Progenitor cell of endocrine pancreas (in vitro differentiated cells): ENCODE results near the gene URB2. TPM values are rescaled to one million over a fixed set of nuclear protein-coding genes. Genes with fewer than 3 reads are reported as not detected.

Source experiments
- DNase-seq: peaks from one replicate; pipeline ENCODE4 v3.0.0; 2021; ENCODE audit warnings: low spot score; ENCODE audit not compliant: unreplicated experiment
- H3K27ac Mint-ChIP-seq: 2 replicates; pipeline ENCODE4 v1.8.0; 2021; ENCODE audit warnings: mild to moderate bottlenecking, moderate library complexity, mixed read lengths
- H3K27me3 Mint-ChIP-seq: 2 replicates; pipeline ENCODE4 v1.8.0; 2021; ENCODE audit warnings: mixed read lengths
- H3K36me3 Mint-ChIP-seq: 2 replicates; pipeline ENCODE4 v1.8.0; 2022; ENCODE audit warnings: mixed read lengths; ENCODE audit not compliant: insufficient read depth
- H3K4me1 Mint-ChIP-seq: 2 replicates; pipeline ENCODE4 v1.8.0; 2021; ENCODE audit warnings: low read depth, mixed read lengths
- H3K4me3 Mint-ChIP-seq: 2 replicates; pipeline ENCODE4 v1.8.0; 2021; ENCODE audit warnings: low read depth, mild to moderate bottlenecking, moderate library complexity, mixed read lengths
- H3K9me3 Mint-ChIP-seq: 2 replicates; pipeline ENCODE4 v1.8.0; 2021; ENCODE audit warnings: low read depth, mixed read lengths
- total RNA-seq: library from RNA; stranded (reverse); gene quantifications from 2 replicates; pipeline ENCODE4 v1.2.1, GENCODE V29; 2021
- TF ChIP-seq, protein P1 (sequence below): fragments of 200-600 bp; sonication (generic); IDR thresholded peaks from one replicate; pipeline ENCODE4 v1.5.0; 2021; ENCODE audit warnings: antibody characterized with exemption, mild to moderate bottlenecking; ENCODE audit not compliant: unreplicated experiment

URB2 gene
- total RNA-seq, 1 donor from 2014 or later: 16.2 TPM

DNA sequence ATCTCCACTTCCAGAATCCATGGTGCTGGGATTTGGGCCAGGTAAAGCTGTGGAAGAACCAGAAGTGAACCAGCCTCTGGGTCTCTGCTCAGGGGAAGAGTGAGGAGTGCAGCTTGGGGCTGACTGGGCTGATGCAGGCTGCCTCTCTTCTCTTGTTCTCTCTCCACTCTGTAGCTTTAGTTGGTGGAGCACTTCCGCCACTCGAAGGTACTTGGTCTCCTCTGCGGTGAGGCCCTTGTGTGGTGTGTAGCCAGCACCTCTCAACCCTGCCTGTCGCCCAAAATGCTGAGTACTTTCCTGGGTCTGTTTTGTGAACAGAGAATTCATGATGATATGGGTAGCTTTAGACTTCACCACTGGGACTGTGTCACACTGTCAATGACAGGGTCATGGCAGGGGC is 63.2 kb downstream of the URB2 start:
- DNase-seq: no peak
- H3K27me3 Mint-ChIP-seq: peaks cover 11% of the 10 kb centered on the region
- H3K9me3 Mint-ChIP-seq: peaks cover 13% of the 10 kb centered on the region
- H3K4me3 Mint-ChIP-seq: no peak overlapping the region
- no peaks in the 10 kb centered on the region for H3K4me1 Mint-ChIP-seq
- H3K36me3 Mint-ChIP-seq: peaks cover 6% of the 10 kb centered on the region
- H3K27ac Mint-ChIP-seq: no peak overlapping the region
- TF ChIP-seq, protein P1, sequence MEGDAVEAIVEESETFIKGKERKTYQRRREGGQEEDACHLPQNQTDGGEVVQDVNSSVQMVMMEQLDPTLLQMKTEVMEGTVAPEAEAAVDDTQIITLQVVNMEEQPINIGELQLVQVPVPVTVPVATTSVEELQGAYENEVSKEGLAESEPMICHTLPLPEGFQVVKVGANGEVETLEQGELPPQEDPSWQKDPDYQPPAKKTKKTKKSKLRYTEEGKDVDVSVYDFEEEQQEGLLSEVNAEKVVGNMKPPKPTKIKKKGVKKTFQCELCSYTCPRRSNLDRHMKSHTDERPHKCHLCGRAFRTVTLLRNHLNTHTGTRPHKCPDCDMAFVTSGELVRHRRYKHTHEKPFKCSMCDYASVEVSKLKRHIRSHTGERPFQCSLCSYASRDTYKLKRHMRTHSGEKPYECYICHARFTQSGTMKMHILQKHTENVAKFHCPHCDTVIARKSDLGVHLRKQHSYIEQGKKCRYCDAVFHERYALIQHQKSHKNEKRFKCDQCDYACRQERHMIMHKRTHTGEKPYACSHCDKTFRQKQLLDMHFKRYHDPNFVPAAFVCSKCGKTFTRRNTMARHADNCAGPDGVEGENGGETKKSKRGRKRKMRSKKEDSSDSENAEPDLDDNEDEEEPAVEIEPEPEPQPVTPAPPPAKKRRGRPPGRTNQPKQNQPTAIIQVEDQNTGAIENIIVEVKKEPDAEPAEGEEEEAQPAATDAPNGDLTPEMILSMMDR: no peak

DNA sequence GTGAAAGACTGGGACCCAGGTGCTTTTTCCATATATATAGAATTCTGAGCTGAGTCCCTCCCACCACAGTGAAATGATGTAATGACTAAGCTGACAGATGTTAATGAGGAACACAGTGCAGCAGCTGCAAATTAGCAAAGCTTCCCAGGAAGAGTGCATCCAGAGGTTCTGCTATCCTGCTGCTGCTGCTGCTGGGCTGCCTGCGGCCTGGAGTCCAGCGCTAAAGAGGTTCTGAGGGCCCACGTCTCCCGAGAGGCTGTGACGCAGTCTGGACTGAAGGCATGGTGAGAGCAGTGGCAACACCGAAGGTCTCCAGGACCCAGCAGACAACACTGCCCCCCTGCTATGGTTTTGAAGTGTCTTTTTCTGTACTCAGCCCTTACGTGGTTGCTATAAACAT is 63.9 kb downstream of the URB2 start:
- H3K36me3 Mint-ChIP-seq: peaks cover 6% of the 10 kb centered on the region
- TF ChIP-seq, protein P1: no peak
- DNase-seq: no peak
- peaks cover 14% of the 10 kb centered on the region for H3K27me3 Mint-ChIP-seq
- H3K4me3 Mint-ChIP-seq: no peak overlapping the region
- peaks cover 2% of the 10 kb centered on the region for H3K4me1 Mint-ChIP-seq
- peaks cover 13% of the 10 kb centered on the region for H3K9me3 Mint-ChIP-seq
- H3K27ac Mint-ChIP-seq: no peak overlapping the region

DNA sequence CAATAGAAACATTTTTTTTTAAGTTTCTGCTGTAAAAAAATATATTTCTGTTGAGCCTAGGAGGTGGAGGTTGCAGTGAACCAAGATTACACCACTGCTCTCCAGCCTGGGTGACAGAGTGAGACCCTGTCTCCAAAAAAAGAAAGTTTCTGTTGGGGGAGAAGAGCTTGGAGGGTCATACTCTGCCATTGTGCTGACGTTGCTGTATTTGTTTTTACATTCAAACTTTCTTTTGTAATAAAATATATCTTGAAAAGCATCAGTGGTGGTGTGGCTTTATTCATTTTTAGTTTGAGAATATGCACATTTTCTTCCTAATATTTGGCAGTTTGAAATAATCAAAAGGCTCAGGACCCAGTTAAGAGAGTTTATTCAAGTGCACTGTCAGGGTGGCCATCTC is 64.6 kb downstream of the URB2 start:
- peaks cover 2% of the 10 kb centered on the region for H3K36me3 Mint-ChIP-seq
- H3K4me1 Mint-ChIP-seq: peaks cover 2% of the 10 kb centered on the region
- peaks cover 17% of the 10 kb centered on the region for H3K27me3 Mint-ChIP-seq
- H3K4me3 Mint-ChIP-seq: no peak overlapping the region
- H3K27ac Mint-ChIP-seq: no peak overlapping the region
- no peak for DNase-seq
- H3K9me3 Mint-ChIP-seq: peaks cover 5% of the 10 kb centered on the region
- TF ChIP-seq, protein P1: no peak

DNA sequence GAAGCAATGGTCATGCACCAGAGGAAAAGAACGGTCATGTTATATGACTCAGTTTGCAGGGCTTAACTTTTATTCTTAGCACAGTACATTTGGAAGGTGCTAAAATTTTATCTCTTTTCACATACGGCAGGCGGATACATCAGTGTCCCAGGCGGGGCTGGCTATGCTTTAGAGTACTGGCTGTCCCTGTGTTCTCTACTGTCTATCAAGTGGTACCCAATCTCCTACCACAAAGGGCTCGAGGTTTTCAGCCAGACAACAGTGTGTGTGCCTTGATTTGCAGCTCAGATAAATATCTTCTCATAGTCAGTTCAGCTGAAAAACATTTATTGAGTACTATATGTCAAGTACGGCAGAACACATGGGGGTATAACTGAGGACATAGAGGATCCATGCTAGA is 65.3 kb downstream of the URB2 start:
- no peak for DNase-seq
- Mint-ChIP-seq H3K36me3 (no peaks in the 10 kb centered on the region), H3K9me3 (no peaks in the 10 kb centered on the region), H3K4me1 (peaks cover 2% of the 10 kb centered on the region), H3K27me3 (peaks cover 20% of the 10 kb centered on the region), H3K4me3 (no peak overlapping the region), H3K27ac (no peak overlapping the region)
- TF ChIP-seq, protein P1: no peak

DNA sequence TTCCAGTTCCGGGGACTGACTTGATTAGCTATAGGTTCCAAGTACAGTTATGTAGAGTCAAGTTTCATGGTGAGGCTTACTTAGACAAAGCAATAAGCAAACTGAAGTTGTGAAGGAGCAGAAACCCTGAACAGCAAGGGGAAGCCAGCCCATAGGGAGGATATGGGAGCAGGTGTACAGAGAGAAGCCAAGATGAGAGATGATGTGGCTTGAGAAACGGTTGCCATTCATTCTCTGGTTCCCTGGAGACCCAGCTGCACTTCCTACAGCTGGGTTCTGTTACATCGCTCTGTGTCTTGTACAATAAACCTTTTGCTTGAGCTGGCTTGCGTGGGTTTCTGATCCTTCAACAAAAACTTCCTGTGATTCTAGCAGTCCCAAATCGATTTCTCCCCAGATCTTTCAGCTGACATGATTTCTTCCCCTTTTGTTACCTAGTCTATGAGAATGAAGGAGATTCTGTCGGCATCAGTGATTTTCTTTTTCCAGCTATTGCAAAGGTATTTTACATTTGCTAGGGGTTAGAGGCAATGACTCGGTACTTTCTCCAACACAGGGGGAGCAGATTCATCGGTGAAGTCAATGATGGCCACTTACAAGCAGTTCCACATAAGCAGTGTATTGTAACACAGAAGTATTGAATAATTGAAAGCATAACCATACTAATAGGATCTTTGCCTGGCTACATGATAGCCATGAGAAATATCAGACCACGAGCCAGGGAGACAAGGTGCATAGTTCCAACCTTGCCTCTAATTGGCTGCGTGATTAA is 67.3 kb downstream of the URB2 start:
- Mint-ChIP-seq H3K27ac (no peak overlapping the region), H3K4me3 (no peak overlapping the region), H3K9me3 (no peaks in the 10 kb centered on the region), H3K36me3 (no peaks in the 10 kb centered on the region), H3K4me1 (peaks cover 2% of the 10 kb centered on the region), H3K27me3 (peaks cover 25% of the 10 kb centered on the region)
- TF ChIP-seq, protein P1: no peak
- DNase-seq: no peak
